CD14-positive monocyte (primary cell): ENCODE results near the gene CTXN1. TPM values are rescaled to one million over a fixed set of nuclear protein-coding genes. Genes with fewer than 3 reads are reported as not detected.

Source experiments
- DNase-seq, 3 donors: peaks; one replicate each; pipeline ENCODE4 v3.0.0-alpha.2; 2011 to 2022
- H2AFZ ChIP-seq: 2 replicates; pipeline ENCODE4 v1.6.0; 2012; ENCODE audit warnings: mild to moderate bottlenecking, low read depth, low read length, inconsistent platforms; ENCODE audit not compliant: insufficient read depth, poor library complexity, severe bottlenecking
- H3K27ac ChIP-seq, 2 donors: 1 replicate in 1 of 2; 2 replicates in 1 of 2; pipeline ENCODE4 v1.5.1; 2012 to 2013; ENCODE audit warnings: low read length in 2 of 2, control low read depth in 1 of 2, inconsistent platforms in 1 of 2, low read depth in 1 of 2, mild to moderate bottlenecking in 1 of 2
- H3K27me3 ChIP-seq, 2 donors: one replicate each; pipeline versions ENCODE4 v1.6.0 to v1.6.1; 2011 to 2013; ENCODE audit warnings: low read length in 2 of 2; ENCODE audit not compliant: control insufficient read depth in 2 of 2, insufficient read depth in 2 of 2
- H3K36me3 ChIP-seq, 2 donors: replicated peaks in 1 of 2; 1 replicate in 1 of 2; 2 replicates in 1 of 2; pipeline versions ENCODE4 v1.5.1 to v1.6.1; 2012 to 2013; ENCODE audit warnings: low read length in 2 of 2, control low read depth in 1 of 2, inconsistent platforms in 1 of 2, mild to moderate bottlenecking in 1 of 2; ENCODE audit not compliant: insufficient read depth in 2 of 2, control insufficient read depth in 1 of 2
- H3K4me1 ChIP-seq, 2 donors: 1 replicate in 1 of 2; 2 replicates in 1 of 2; pipeline versions ENCODE4 v1.5.1 to v1.6.1; 2012 to 2013; ENCODE audit warnings: low read length in 2 of 2, control low read depth in 1 of 2, inconsistent platforms in 1 of 2, mild to moderate bottlenecking in 1 of 2, moderate library complexity in 1 of 2; ENCODE audit not compliant: insufficient read depth in 2 of 2, control insufficient read depth in 1 of 2
- H3K4me2 ChIP-seq: replicated peaks from 2 replicates; pipeline ENCODE3; 2012; ENCODE audit warnings: low read length, moderate library complexity, mild to moderate bottlenecking; ENCODE audit not compliant: poor library complexity, severe bottlenecking; ENCODE audit errors: extremely low read depth
- H3K4me3 ChIP-seq, 3 experiments: fragments of 200-600 bp in 1 of 3; sonication (generic) in 1 of 3; replicated peaks in 1 of 3; 1 replicate in 2 of 3; 2 replicates in 1 of 3; pipeline ENCODE4 v1.5.1; 2011 to 2013; ENCODE audit warnings: low read length in 3 of 3, mild to moderate bottlenecking in 3 of 3, control low read depth in 2 of 3, low read depth in 2 of 3, inconsistent platforms in 1 of 3, moderate library complexity in 1 of 3
- H3K79me2 ChIP-seq: 2 replicates; pipeline ENCODE4 v1.6.0; 2012; ENCODE audit warnings: mild to moderate bottlenecking, control low read depth, inconsistent platforms, low read length, moderate library complexity; ENCODE audit not compliant: insufficient read depth
- H3K9ac ChIP-seq: 2 replicates; pipeline ENCODE4 v1.6.0; 2017; ENCODE audit warnings: low read length, mild to moderate bottlenecking; ENCODE audit not compliant: insufficient read depth, poor library complexity, severe bottlenecking
- H3K9me3 ChIP-seq, 2 donors: replicated peaks in 1 of 2; 1 replicate in 1 of 2; 2 replicates in 1 of 2; pipeline versions ENCODE4 v1.5.1 to v1.6.1; 2012 to 2013; ENCODE audit warnings: low read length in 2 of 2, control low read depth in 1 of 2; ENCODE audit not compliant: control insufficient read depth in 1 of 2, insufficient read depth in 1 of 2
- H4K20me1 ChIP-seq: 2 replicates; pipeline ENCODE4 v1.6.0; 2012; ENCODE audit warnings: mild to moderate bottlenecking, low read length, control low read depth, moderate library complexity; ENCODE audit not compliant: insufficient read depth
- H3K27ac Mint-ChIP-seq, 7 donors: one replicate each; pipeline ENCODE4 v1.8.0; 2020; ENCODE audit warnings: mild to moderate bottlenecking in 7 of 7, mixed read lengths in 7 of 7, moderate library complexity in 6 of 7, inconsistent platforms in 2 of 7
- H3K27me3 Mint-ChIP-seq, 3 donors: one replicate each; pipeline ENCODE4 v1.8.0; 2021 to 2022; ENCODE audit warnings: low read depth in 3 of 3, mild to moderate bottlenecking in 3 of 3, mixed read lengths in 3 of 3, moderate library complexity in 3 of 3, inconsistent platforms in 1 of 3
- H3K36me3 Mint-ChIP-seq, 2 donors: one replicate each; pipeline ENCODE4 v1.8.0; 2020; ENCODE audit warnings: mixed read lengths in 2 of 2, inconsistent platforms in 1 of 2, mild to moderate bottlenecking in 1 of 2
- H3K4me1 Mint-ChIP-seq: one replicate; pipeline ENCODE4 v1.8.0; 2020; ENCODE audit warnings: mild to moderate bottlenecking, mixed read lengths
- H3K4me3 Mint-ChIP-seq, 2 donors: one replicate each; pipeline ENCODE4 v1.8.0; 2020; ENCODE audit warnings: mild to moderate bottlenecking in 2 of 2, mixed read lengths in 2 of 2, moderate library complexity in 1 of 2
- H3K9me3 Mint-ChIP-seq, 7 donors: one replicate each; pipeline ENCODE4 v1.8.0; 2020 to 2022; ENCODE audit warnings: mixed read lengths in 7 of 7, mild to moderate bottlenecking in 6 of 7, moderate library complexity in 6 of 7, inconsistent platforms in 2 of 7
- whole genome bisulfite sequencing: methylation state at CpG from one replicate; pipeline ENCODE4 v1.1.5; 2013; ENCODE audit warnings: missing lambda C conversion rate; ENCODE audit not compliant: insufficient coverage; 5-methylcytosine and 5-hydroxymethylcytosine counted together
- intact Hi-C, 2 donors: fragments of 100-400 bp; cut with micrococcal nuclease; formaldehyde crosslinking; loops; one replicate each; pipeline versions ENCODE4 v1.15.0 to v1.15.1; 2023
- polyA plus RNA-seq, 3 donors: library from polyadenylated mRNA; depleted of rRNA in 1 of 3; unstranded in 2 of 3; stranded (reverse) in 1 of 3; fragments of 300-500 nt in 2 of 3; fragments of >200 nt in 1 of 3; fragmentation: Illumina TruSeq in 2 of 3; gene quantifications; 1 replicate in 2 of 3; 2 replicates in 1 of 3; pipeline ENCODE4 v1.2.3, GENCODE V29; 2012 to 2021
- TF ChIP-seq, protein P1 (sequence below): fragments of 200-600 bp; IDR thresholded peaks from one replicate; pipeline ENCODE4 v1.8.0; 2022; ENCODE audit warnings: antibody characterized with exemption, mild to moderate bottlenecking

Gene CTXN1
- polyA plus RNA-seq, 3 donors: not detected

DNA sequence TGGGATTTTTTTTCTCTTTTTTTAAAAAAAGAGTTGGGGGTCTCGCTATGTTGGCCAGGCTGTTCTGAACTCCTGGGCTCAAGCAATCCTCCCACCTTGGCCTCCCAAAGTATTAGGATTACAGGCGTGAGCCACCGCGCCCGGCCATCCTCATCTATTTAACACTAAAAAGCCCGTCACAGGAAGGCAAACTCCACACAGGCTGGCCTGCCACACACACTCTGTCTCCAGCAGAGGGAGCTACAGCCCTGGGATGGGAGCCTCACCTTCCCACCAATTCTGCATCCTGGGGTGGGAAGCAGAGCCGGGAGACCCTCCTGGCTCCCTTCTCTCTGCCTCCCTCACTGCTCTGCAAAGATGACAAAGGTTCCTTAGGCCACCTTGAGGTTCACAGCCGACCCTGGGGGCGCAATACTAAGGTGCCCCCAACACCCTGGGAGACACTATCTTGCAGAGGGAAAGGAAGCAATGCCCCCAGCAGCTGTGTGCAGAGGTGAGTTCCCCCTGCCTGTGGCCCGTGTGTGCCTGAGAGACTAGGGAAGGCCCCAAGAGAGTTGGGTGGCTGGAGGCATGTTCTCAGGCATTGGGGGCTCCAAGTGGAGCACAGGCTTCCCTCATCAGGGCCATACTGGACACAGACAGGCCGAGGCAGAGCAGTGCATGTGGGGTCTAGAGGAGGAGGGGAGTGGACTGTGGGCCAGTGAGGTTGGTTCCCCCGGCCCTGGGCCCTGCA lies 44.9 kb upstream of the CTXN1 start:
- TF ChIP-seq, protein P1, sequence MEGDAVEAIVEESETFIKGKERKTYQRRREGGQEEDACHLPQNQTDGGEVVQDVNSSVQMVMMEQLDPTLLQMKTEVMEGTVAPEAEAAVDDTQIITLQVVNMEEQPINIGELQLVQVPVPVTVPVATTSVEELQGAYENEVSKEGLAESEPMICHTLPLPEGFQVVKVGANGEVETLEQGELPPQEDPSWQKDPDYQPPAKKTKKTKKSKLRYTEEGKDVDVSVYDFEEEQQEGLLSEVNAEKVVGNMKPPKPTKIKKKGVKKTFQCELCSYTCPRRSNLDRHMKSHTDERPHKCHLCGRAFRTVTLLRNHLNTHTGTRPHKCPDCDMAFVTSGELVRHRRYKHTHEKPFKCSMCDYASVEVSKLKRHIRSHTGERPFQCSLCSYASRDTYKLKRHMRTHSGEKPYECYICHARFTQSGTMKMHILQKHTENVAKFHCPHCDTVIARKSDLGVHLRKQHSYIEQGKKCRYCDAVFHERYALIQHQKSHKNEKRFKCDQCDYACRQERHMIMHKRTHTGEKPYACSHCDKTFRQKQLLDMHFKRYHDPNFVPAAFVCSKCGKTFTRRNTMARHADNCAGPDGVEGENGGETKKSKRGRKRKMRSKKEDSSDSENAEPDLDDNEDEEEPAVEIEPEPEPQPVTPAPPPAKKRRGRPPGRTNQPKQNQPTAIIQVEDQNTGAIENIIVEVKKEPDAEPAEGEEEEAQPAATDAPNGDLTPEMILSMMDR: peak; percentile 71
- intact Hi-C loops: no loop called here
- Histone ChIP-seq H3K9me3 (no peaks in the 10 kb centered on the region), H3K36me3 (peaks cover 68 to 83% of the 10 kb centered on the region in 2 donors), H3K4me2 (no peak overlapping the region), H3K79me2 (no peaks in the 10 kb centered on the region), H3K27me3 (no peaks in the 10 kb centered on the region), H3K4me1 (no peaks in the 10 kb centered on the region), H2AFZ (no peak overlapping the region), H3K4me3 (no peak overlapping the region), H4K20me1 (peaks cover 8% of the 10 kb centered on the region), H3K27ac (no peak overlapping the region), H3K9ac (no peak overlapping the region)
- Mint-ChIP-seq H3K36me3 (peaks cover 54 to 89% of the 10 kb centered on the region in 2 donors), H3K4me3 (no peak overlapping the region), H3K27me3 (no peaks in the 10 kb centered on the region), H3K9me3 (no peaks in the 10 kb centered on the region), H3K4me1 (no peaks in the 10 kb centered on the region), H3K27ac (no peak overlapping the region)
- DNase-seq: peak in 1 of 3 donors; percentile 1
- WGBS: 70% methylated on average over 6 of the region's 12 CpGs

DNA sequence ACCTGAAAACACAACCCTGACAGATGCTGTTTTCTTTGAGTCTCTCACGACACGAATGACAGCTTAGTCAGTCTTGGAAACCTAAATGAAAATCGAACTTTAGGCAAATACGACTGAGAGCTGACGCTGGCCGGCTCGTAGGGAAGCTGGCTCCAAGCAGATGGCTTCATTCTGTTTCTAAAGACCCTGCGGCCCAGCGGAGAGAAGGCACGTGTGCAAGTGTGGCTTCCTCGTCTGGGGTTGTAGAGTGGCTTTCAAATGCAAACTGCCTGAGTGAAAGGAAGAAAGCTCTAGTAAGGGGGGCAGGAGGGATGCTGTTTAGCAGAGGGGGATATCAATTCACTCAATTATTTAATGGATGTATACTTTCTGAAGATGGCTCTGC lies 43.6 kb upstream of the CTXN1 start:
- Histone ChIP-seq H3K79me2 (no peaks in the 10 kb centered on the region), H4K20me1 (peaks cover 8% of the 10 kb centered on the region), H3K27me3 (no peaks in the 10 kb centered on the region), H3K9ac (no peak overlapping the region), H3K4me3 (no peak overlapping the region), H2AFZ (no peak overlapping the region), H3K36me3 (peaks cover 70 to 83% of the 10 kb centered on the region in 2 donors), H3K4me1 (no peaks in the 10 kb centered on the region), H3K4me2 (no peak overlapping the region), H3K9me3 (no peaks in the 10 kb centered on the region), H3K27ac (no peak overlapping the region)
- H3K4me3 Mint-ChIP-seq: no peak overlapping the region
- H3K4me1 Mint-ChIP-seq: no peaks in the 10 kb centered on the region
- peaks cover 52 to 93% of the 10 kb centered on the region in 2 donors for H3K36me3 Mint-ChIP-seq
- intact Hi-C loops: loop anchor here in 1 of 2 donors (10.0 kb wide), 1 partner anchor 185 kb away; no protein-coding TSS in a partner anchor
- TF ChIP-seq, protein P1: no peak
- H3K27ac Mint-ChIP-seq: no peak overlapping the region
- no peaks in the 10 kb centered on the region for H3K27me3 Mint-ChIP-seq
- H3K9me3 Mint-ChIP-seq: no peaks in the 10 kb centered on the region
- 96% methylated on average over 11 of the region's 11 CpGs for WGBS
- no peak for DNase-seq
